ENCODE data around the gene OSTC. TPM values are rescaled to one million over a fixed set of nuclear protein-coding genes. Genes with fewer than 3 reads are reported as not detected.
A peak's percentile ranks its signal among the peaks of the same experiment; 100 is the strongest.

OSTC gene
- total RNA-seq, 2 donors from 2014 or later, result 59.1 to 69.0 TPM

DNA sequence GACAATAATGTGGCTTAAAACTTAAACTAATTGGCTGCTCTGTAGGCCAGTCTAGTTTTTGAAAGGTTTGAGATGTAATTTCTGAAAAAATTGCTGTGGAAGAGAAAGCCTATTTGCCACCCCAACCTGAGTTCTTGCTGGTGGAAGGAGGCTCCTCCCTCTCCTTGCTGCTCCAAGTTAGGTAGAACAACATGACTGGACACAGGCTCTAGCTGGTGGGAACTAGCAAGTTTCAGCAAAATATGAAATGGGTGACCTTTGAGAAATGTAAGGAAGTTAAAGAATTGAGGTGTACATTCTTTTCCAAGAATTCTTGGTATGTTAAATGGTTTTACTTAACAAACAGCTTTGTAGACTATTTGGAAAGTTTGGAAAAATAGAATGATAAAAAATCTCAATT is 22.0 kb upstream of the OSTC start:
- Mint-ChIP-seq H3K36me3 (peaks cover 10 to 51% of the 10 kb centered on the region in 2 donors), H3K27ac (no peak overlapping the region), H3K9me3 (no peaks in the 10 kb centered on the region)
- ATAC-seq (no peak), DNase-seq (ENCODE audit: low spot score in 2 of 2) (no peak)

DNA sequence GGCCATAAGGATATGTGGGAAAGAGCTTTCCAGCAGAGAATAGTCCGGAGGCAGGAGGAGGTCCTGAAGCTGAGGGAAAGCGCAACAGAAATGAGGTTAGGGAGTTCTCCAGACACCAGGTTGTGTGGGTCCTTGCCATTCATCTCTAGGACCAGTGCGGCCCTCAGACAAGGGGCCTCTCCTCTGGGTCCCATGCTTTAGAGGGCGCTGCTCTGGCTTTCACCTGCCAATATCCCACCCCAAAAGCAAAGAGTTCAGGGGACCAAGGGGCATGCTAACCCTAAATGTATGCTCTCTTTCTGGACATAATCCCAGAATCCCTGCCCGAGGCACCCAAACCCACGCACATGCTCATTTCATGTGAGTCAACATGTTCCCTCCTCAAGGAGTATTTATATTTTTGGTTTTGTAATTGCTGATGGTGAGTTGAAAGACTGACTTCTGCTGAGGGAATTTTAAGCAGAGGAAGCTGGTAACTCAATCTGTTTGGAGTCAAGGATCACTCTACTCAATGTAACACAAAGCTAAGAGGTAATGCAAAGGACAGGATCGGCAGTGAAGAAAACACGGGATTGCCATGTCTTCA is 15.2 kb upstream of the OSTC start:
- ATAC-seq (peak in 1 of 2 donors; percentile 24), DNase-seq (ENCODE audit: low spot score in 2 of 2) (no peak)
- peaks cover 0 to 7% of the 10 kb centered on the region in 2 donors for H3K36me3 Mint-ChIP-seq
- peak overlapping the region; percentile 30 to 92 for H3K27ac Mint-ChIP-seq
- H3K9me3 Mint-ChIP-seq, result no peaks in the 10 kb centered on the region

DNA sequence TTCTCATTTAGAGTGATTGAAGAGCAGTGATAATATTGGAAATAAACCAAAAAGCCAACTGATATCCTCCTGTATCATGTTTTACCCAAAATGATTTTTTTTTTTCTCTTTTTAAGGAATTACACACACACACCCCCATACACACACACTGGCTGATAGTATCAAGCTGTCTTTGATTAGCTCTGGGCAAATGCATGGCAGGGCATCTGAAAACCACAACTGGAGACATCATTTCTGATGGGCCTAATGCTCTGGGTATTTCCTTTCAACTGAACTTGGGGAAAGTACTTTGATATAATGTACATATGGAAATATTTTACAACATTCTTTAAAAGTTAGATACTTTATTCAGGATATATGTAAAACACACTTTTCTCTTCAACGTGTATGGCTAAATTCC is 14.2 kb upstream of the OSTC start:
- ATAC-seq (no peak), DNase-seq (ENCODE audit: low spot score in 2 of 2) (no peak)
- H3K36me3 Mint-ChIP-seq, result no peaks in the 10 kb centered on the region
- peak overlapping the region in 1 of 2 donors; percentile 30 for H3K27ac Mint-ChIP-seq
- H3K9me3 Mint-ChIP-seq, result no peaks in the 10 kb centered on the region

DNA sequence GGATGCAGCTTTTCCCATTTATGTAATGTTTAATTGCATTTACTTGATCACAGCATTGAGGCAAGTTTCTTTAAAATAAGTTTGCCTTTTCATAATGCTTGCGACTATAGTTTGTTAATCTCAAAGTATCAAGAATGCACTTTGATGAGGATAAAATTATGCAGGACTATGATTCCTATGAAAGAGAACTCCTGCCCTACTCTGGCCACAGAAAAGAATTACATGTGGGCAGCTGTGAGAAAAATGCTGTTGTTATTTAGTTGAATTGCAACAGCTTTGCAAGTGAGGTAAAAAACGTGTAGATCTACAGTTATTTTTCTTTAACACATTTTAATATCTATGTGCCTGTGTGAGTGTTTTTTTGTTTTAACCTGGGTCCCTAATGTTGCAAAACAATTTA is 12.5 kb upstream of the OSTC start:
- DNase-seq (ENCODE audit: low spot score in 2 of 2) (no peak), ATAC-seq (no peak)
- Mint-ChIP-seq H3K27ac (peak overlapping the region in 1 of 2 donors; percentile 5), H3K9me3 (no peaks in the 10 kb centered on the region), H3K36me3 (no peaks in the 10 kb centered on the region)

DNA sequence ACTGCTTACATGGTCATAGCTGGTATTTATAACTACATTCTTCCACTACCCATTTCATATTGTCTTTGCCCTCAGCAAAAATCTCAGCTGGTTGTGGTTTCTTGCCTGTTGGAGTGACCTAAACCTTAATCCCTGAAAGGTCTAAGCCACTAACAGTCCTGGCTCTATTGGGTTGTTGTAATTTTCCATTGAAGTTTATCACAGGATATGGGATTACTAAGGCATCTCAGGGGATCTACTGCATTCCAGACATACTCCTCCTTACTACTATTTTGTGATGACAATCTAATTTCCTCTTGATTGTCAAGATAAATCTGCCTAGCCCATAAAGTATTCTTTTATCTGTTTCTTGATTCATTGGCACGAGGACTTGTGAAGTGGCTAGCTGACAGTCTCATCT is 6.2 kb upstream of the OSTC start:
- H3K9me3 Mint-ChIP-seq, result no peaks in the 10 kb centered on the region
- DNase-seq (ENCODE audit: low spot score in 2 of 2) (no peak), ATAC-seq (no peak)
- no peaks in the 10 kb centered on the region for H3K36me3 Mint-ChIP-seq
- H3K27ac Mint-ChIP-seq, result no peak overlapping the region

DNA sequence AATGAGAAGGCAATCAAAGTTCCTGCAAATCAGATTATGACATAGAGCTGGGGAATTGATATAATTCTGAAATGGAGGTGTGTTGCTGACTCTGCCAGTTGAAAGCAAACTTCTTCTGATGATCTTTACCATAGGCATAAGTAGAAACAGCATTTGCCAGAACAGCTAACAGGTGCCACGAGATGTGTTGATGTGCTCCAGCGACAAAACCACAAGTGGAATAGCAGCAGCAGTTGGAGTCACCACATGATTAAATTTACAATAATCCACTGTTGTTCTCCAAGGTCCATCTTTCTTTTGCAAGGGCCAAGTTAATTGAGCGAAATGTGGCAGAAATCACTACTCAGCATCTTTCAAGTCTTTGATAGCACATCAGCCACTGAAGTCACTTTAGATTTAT is 3.7 kb upstream of the OSTC start:
- H3K36me3 Mint-ChIP-seq, result peaks cover 7 to 8% of the 10 kb centered on the region in 2 donors
- ATAC-seq (no peak), DNase-seq (ENCODE audit: low spot score in 2 of 2) (no peak)
- no peak overlapping the region for H3K27ac Mint-ChIP-seq
- no peaks in the 10 kb centered on the region for H3K9me3 Mint-ChIP-seq

DNA sequence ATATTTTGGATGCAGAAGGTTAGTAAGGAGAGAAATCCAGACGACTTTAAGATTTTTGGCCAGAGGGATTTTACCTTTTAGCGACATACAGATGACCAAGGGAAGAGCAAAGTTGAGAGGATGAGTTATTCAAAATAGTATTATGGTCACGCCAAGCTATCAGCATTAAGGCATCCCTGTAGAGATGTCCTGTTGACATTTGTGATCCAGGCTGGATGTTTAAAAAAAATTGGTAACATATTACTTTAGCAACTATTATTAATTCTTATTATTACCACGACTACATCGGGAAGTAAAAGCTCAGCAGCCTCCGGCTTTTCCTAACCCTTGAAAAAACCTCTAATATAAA is 562 bp upstream of the OSTC start:
- Mint-ChIP-seq H3K36me3 (peaks cover 22 to 24% of the 10 kb centered on the region in 2 donors), H3K27ac (peak overlapping the region; percentile 99), H3K9me3 (no peaks in the 10 kb centered on the region)
- DNase-seq (ENCODE audit: low spot score in 2 of 2), result no peak
- ATAC-seq, result peak in 1 of 2 donors; percentile 7

DNA sequence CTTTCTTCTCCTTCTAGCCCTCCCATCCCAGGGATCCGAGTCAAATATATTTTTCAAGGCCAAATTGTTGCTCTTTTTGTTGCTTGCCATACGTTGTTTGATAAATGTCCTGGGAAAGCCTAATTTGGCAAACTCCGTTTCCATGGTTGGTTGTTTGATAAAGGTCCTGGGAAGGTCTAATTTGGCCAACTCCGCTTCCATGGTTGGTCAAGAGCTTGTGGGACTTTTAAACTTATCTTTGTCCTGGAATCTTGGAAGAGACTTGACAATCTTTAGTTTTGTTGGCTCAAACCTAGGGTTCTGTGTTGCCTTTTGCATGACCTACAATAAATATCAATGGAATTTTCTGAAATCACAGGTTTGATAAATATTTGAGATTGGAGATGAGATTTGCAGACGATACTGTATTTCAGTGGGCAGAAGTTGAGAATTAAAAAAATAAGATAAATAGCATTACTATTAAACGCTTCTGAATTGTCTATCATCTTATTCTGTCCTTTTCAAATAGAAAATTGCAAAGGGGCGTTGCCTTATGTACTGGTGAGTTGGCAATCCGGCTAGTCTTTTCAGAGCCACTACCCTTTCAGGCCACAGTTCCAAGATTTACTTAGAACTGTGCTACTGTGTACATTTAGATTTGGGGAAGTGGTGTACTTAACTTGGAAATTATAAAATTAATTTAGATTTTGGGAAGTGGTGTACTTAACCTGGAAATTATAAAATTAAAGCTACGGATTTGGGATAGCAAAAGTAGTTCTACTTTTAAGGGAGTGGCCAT is 804 bp downstream of the OSTC start:
- Mint-ChIP-seq H3K36me3 (peaks cover 22 to 24% of the 10 kb centered on the region in 2 donors), H3K9me3 (no peaks in the 10 kb centered on the region), H3K27ac (peak overlapping the region; percentile 99)
- DNase-seq (ENCODE audit: low spot score in 2 of 2) (no peak), ATAC-seq (no peak)

DNA sequence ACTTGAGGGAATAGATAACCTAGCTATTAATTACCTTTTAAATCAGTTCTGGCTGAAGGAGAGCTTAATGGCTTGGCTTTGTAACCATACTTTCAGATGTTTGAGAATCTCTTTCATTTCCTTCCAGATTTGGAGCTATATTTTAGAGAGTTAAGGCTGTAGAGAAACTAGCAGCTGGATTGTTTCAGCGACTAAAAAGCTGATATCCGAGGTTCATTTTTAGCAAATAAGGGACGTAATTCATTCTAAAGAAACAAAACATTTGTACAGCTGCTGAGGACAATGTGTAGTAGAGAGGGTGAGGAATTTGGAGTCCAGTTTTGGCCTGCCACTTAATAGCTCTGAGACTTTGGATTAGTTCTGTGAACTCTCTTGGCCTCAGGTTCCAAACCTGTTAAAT is 12.2 kb downstream of the OSTC start:
- peaks cover 5 to 11% of the 10 kb centered on the region in 2 donors for H3K36me3 Mint-ChIP-seq
- ATAC-seq, result no peak
- DNase-seq (ENCODE audit: low spot score in 2 of 2), result no peak

DNA sequence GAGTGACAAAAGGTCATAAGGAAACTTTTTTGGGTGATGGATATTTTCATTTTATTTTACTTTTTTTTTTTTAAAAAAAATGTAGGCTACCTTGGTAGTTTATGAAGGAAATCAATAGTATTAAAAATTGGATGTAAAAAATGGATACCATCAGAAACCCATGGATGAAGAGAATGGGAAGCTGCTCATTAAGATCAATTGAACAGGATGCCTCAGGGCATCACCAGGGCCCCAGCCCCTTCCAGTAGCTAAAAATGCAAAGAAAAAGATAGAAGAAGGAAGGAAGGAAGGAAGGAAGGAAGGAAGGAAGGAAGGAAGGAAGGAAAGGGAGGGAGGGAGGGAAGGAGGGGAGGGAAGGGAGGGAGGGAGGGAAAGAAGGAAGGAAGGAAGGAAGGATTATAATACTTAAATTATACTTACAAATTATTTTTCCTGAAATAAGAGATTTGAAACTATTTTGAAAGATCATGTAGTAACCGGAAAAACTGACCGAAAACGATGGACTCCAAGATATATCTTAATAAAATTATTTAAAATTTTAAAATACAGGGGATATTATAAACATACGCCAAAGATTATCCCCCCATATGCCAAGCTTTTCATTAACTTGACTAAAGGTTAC is 24.1 kb downstream of the OSTC start:
- no peak for DNase-seq (ENCODE audit: low spot score in 2 of 2)
- Mint-ChIP-seq H3K9me3 (no peaks in the 10 kb centered on the region), H3K27ac (no peak overlapping the region), H3K36me3 (peaks cover 0 to 11% of the 10 kb centered on the region in 2 donors)
- no peak for ATAC-seq

More for the DNA sequence above, 12.2 kb downstream of the OSTC start:
- no peak overlapping the region for H3K27ac Mint-ChIP-seq
- H3K9me3 Mint-ChIP-seq, result no peaks in the 10 kb centered on the region

DNA sequence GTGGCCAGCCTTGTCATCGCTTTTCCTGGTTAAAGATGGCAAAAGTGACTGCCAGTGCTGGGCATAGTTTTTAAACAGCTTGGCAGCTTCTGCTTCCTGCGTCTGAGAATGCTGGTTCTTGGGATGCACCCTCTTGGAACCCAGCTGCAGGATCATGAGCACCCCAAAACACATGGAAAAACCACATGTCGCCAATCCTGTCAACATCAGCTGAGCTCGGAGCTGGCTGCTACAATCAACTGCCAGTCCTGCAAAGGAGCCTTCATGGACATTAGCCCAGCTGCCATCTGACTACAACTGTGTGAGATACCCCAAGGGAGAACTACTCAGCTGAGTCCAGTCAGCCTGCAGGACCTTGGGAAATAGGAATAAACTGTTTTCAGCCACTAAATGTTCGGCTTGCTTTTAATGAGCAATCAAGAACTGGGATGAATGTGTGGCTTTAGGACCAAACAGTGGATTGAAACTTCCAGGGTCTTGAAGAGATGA is 31.0 kb downstream of the OSTC start:
- no peaks in the 10 kb centered on the region for H3K36me3 Mint-ChIP-seq
- ATAC-seq, result no peak

DNA sequence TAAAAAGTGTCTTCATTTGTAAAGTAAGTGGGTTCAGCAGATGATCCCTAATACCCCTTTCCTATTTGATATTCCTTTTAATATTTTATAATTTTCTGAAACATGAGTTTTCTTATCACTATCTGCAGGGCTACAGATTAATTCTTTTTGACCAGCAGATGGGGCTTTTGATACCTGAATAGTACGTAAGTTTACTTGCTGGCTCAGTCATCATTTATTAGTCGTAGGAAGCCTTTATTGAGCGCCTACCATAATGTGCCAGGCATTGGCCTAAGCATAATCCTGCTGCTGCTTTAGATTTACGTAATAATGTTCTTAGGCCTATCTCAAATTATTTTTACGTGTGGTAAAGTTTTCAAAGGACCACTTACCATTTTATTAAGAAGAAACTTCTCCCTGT is 33.1 kb downstream of the OSTC start:
- no peaks in the 10 kb centered on the region for H3K9me3 Mint-ChIP-seq
- H3K36me3 Mint-ChIP-seq, result no peaks in the 10 kb centered on the region
- ATAC-seq (no peak), DNase-seq (ENCODE audit: low spot score in 2 of 2) (no peak)
- no peak overlapping the region for H3K27ac Mint-ChIP-seq

More for the DNA sequence above, 31.0 kb downstream of the OSTC start:
- no peaks in the 10 kb centered on the region for H3K9me3 Mint-ChIP-seq
- DNase-seq (ENCODE audit: low spot score in 2 of 2), result no peak
- no peak overlapping the region for H3K27ac Mint-ChIP-seq

DNA sequence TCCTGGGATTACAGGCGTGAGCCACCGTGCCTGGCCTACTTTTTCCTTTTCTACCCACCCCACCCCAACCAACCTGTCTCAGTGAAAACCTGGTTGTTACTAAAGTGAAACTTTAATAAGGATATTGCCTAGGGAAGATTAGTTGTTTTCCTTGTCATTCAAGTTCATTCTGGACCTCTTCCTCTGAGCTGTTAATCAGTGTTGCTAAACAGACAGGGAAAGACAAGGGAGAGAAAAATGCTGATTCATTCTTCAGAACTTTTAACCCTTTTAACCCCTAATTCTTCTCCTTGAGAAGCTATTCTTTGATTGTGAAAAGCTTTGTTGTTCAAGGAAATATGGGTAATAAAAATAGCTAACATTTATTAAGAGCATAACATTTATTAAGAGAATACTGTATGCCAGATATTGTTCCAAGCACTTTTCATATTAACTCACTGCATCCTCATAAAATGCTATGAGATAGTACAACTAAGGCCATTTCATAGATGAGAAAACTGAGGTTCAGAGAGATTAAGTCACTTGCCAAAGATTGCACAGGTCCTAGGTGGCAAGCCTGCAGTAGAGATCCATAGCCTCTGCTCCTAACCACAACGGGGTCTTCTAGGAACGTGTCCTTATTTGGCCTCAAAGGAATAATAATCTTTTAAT is 34.8 kb downstream of the OSTC start:
- DNase-seq (ENCODE audit: low spot score in 2 of 2), result no peak
- no peaks in the 10 kb centered on the region for H3K9me3 Mint-ChIP-seq

DNA sequence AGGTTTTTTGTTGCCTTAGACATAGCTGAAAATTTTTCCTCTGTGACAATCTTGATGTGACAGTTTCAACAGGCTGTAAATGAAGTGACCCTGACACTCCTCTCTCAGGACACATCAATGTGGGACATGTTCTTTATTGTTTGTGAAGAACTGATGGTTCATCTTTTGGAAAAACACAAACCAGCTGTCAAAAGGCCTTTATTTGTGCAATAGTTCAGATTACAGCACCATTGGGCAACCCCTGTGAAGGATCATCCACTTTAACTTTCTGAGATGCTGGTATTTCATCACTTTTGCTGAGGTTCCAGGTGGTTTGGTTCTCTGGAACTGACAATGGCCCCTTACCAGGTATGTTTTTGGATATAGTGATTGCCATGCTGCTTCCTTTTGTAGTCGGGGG is 40.3 kb downstream of the OSTC start:
- H3K36me3 Mint-ChIP-seq, result no peaks in the 10 kb centered on the region
- DNase-seq (ENCODE audit: low spot score in 2 of 2) (no peak), ATAC-seq (no peak)
- H3K27ac Mint-ChIP-seq, result no peak overlapping the region
- no peaks in the 10 kb centered on the region for H3K9me3 Mint-ChIP-seq

More for the DNA sequence above, 34.8 kb downstream of the OSTC start:
- no peak for ATAC-seq
- H3K27ac Mint-ChIP-seq, result no peak overlapping the region
- H3K36me3 Mint-ChIP-seq, result no peaks in the 10 kb centered on the region

DNA sequence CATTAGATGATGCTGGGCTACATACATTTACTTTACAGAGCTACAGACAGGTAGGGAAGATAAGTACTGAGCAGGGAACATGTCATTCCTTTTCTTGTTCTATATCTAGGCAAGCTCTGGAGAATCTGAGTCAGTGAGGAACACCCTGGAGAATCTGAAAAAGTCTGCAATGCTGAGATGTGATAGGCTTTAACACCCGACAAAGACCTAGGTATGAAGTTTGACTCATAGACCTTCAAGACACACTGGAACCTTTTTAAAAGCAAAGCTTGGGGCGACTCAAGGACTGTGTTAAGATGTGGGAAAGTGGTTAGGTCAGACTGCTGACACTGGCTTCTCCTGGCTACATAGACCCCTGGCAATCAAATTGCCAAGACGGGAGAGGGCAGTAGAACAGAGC is 42.8 kb downstream of the OSTC start:
- Mint-ChIP-seq H3K9me3 (no peaks in the 10 kb centered on the region), H3K27ac (no peak overlapping the region), H3K36me3 (no peaks in the 10 kb centered on the region)
- DNase-seq (ENCODE audit: low spot score in 2 of 2) (no peak), ATAC-seq (peak in 1 of 2 donors; percentile 20)

DNA sequence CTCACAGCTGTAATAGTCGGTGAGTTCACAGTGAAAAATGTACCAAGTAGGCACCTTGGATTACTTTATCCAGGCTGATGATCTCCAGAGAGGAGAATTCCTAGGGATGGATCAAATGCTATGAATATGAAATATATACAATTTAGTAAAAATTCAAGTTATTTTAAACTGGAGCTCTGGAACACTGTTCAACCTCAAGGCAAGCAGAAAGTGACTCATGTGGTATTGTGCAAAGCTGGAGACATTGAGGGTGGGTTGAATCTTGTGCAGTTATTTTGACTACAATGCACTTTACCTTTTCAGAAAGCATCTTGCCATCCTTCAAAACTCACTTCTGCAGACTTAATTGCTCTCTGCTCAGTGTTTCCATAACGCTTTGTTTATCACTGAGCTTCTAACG is 43.4 kb downstream of the OSTC start:
- Mint-ChIP-seq H3K36me3 (no peaks in the 10 kb centered on the region), H3K27ac (no peak overlapping the region), H3K9me3 (no peaks in the 10 kb centered on the region)
- ATAC-seq (no peak), DNase-seq (ENCODE audit: low spot score in 2 of 2) (no peak)

DNA sequence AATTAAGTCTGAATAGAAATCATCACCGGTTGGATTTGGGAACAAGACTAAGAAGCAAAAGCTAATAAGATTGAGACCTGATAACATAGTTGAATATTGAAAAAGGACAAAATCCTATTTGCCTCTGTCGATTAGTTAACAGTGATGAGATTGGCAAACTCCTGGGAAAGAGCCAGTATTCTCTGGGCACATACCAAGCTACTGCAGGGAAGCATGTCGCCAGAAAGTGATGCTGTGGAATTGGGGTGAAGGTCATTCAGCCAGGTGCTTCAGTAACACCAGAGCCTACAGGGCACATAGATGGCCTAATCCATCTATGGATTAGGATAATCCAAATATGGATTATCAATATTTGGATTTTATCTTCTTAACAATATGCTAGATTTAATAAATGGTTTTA is 44.0 kb downstream of the OSTC start:
- Mint-ChIP-seq H3K9me3 (no peaks in the 10 kb centered on the region), H3K27ac (no peak overlapping the region), H3K36me3 (no peaks in the 10 kb centered on the region)
- ATAC-seq (no peak), DNase-seq (ENCODE audit: low spot score in 2 of 2) (no peak)

Data from activated naive CD4-positive, alpha-beta T cell treated with anti-CD3 and anti-CD28 coated beads, Interleukin-2, amount 50 U/mL, for 72 hours (primary cell).